Endodermal cell (in vitro differentiated cells): ENCODE data around the gene NOS1. TPM values are rescaled to one million over a fixed set of nuclear protein-coding genes. Genes with fewer than 3 reads are reported as not detected.
"Not testable (repeated sequence)": the region's sequence is repeated elsewhere in the genome, so short reads cannot be mapped to it uniquely, and the experiment has no call there.

ENCODE experiments used
- DNase-seq: peaks from one replicate; pipeline ENCODE4 v3.0.0-alpha.2; 2017
- H3K27ac ChIP-seq: 2 replicates; pipeline ENCODE4 v1.5.1; 2013; ENCODE audit warnings: mild to moderate bottlenecking, low read depth, low read length, moderate library complexity
- H3K27me3 ChIP-seq: 2 replicates; pipeline ENCODE4 v1.6.1; 2013; ENCODE audit warnings: mild to moderate bottlenecking, low read length, moderate library complexity; ENCODE audit not compliant: insufficient read depth, control insufficient read depth, poor library complexity, severe bottlenecking
- H3K36me3 ChIP-seq: 2 replicates; pipeline ENCODE4 v1.7.0; 2013; ENCODE audit warnings: mild to moderate bottlenecking, low read length, moderate library complexity; ENCODE audit not compliant: control insufficient read depth, insufficient read depth
- H3K4me1 ChIP-seq: one replicate; pipeline ENCODE4 v1.7.0; 2013; ENCODE audit warnings: low read length; ENCODE audit not compliant: control insufficient read depth, insufficient read depth
- H3K4me3 ChIP-seq: 2 replicates; pipeline ENCODE4 v1.5.1; 2013; ENCODE audit warnings: mild to moderate bottlenecking, low read length, moderate library complexity
- H3K9ac ChIP-seq: 2 replicates; pipeline ENCODE4 v1.6.1; 2013; ENCODE audit warnings: mild to moderate bottlenecking, low read length, moderate library complexity; ENCODE audit not compliant: poor library complexity, severe bottlenecking; ENCODE audit errors: extremely low read depth
- H3K9me3 ChIP-seq: 2 replicates; pipeline ENCODE4 v1.6.1; 2013; ENCODE audit warnings: mild to moderate bottlenecking, low read length, moderate library complexity; ENCODE audit not compliant: control insufficient read depth
- H3K27ac Mint-ChIP-seq: 2 replicates; pipeline ENCODE4 v1.8.0; 2020; ENCODE audit warnings: mixed read lengths
- H3K27me3 Mint-ChIP-seq: 2 replicates; pipeline ENCODE4 v1.8.0; 2021; ENCODE audit warnings: mild to moderate bottlenecking, mixed read lengths; ENCODE audit not compliant: insufficient read depth
- H3K36me3 Mint-ChIP-seq: 2 replicates; pipeline ENCODE4 v1.8.0; 2020; ENCODE audit warnings: low read depth, mixed read lengths
- H3K4me1 Mint-ChIP-seq: 2 replicates; pipeline ENCODE4 v1.8.0; 2020; ENCODE audit warnings: mixed read lengths
- H3K4me3 Mint-ChIP-seq: 2 replicates; pipeline ENCODE4 v1.8.0; 2020; ENCODE audit warnings: mild to moderate bottlenecking, moderate library complexity, mixed read lengths
- H3K9me3 Mint-ChIP-seq: 2 replicates; pipeline ENCODE4 v1.8.0; 2020; ENCODE audit warnings: mild to moderate bottlenecking, mixed read lengths
- CTCF ChIP-seq: fragments of 200-600 bp; sonication (generic); conservative IDR thresholded peaks from 2 replicates; pipeline ENCODE4 v1.5.0; 2021; ENCODE audit warnings: antibody characterized with exemption, mild to moderate bottlenecking
- WGBS, 2 experiments: methylation state at CpG; one replicate each; pipeline versions ENCODE4 v1.1.5 to v1.1.7; 2013; ENCODE audit warnings: missing lambda C conversion rate in 2 of 2, mixed read lengths in 1 of 2; ENCODE audit not compliant: insufficient coverage in 1 of 2, insufficient read length in 1 of 2; 5-methylcytosine and 5-hydroxymethylcytosine counted together
- total RNA-seq, 2 donors: library from RNA; stranded (reverse); fragmentation: NEBNext Ultra II Directional in 1 of 2; extraction: Animal tissue kit (Norgen Biotek cat#: 25700) in 1 of 2; gene quantifications; 2 replicates in 1 of 2; 3 replicates in 1 of 2; pipeline ENCODE4 v1.2.1, GENCODE V29; 2021

NOS1 gene
- total RNA-seq, 2 donors from 2014 or later, result 0.33 to 0.88 TPM

GRCh38 chr12:117225179-117225578 lies 136.2 kb downstream of the NOS1 start:
- WGBS, 2 experiments, result 79 to 97% methylated on average over 3 to 6 of the region's 6 CpGs
- H3K27me3 Mint-ChIP-seq, result no peaks in the 10 kb centered on the region

DNA sequence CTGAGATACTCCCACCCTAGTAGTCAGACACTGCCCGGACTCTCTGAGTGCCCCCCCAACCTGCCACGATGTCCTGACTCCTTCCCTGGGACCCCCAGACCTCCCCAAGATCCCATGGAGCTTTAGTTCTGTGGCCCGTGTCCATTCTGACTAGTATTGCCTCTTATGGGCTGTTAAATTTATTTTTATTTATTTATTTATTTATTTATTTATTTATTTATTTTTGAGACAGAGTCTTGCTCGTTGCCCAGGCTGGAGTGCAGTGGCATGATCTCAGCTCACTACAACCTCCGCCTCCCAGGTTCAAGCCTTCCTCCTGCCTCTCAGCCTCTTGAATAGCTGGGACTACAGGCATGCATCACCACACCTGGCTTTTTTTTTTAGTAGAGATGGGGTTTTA lies 140.5 kb downstream of the NOS1 start:
- H3K27me3 ChIP-seq, H3K27ac ChIP-seq, H3K4me1 ChIP-seq, H3K9me3 ChIP-seq, H3K9ac ChIP-seq, H3K4me1 Mint-ChIP-seq, H3K36me3 ChIP-seq, H3K4me3 ChIP-seq, H3K27ac Mint-ChIP-seq, H3K36me3 Mint-ChIP-seq, H3K27me3 Mint-ChIP-seq, DNase-seq, H3K9me3 Mint-ChIP-seq, H3K4me3 Mint-ChIP-seq: not testable (repeated sequence)
- 90 to 100% methylated on average over 1 to 4 of the region's 5 CpGs for WGBS, 2 experiments

More at GRCh38 chr12:117225179-117225578, 136.2 kb downstream of the NOS1 start:
- Histone ChIP-seq H3K9me3 (no peaks in the 10 kb centered on the region), H3K36me3 (no peaks in the 10 kb centered on the region), H3K27me3 (no peaks in the 10 kb centered on the region), H3K27ac (no peak overlapping the region), H3K4me3 (no peak overlapping the region), H3K4me1 (no peaks in the 10 kb centered on the region), H3K9ac (no peak overlapping the region)
- H3K27ac Mint-ChIP-seq, result no peak overlapping the region
- H3K36me3 Mint-ChIP-seq, result no peaks in the 10 kb centered on the region
- H3K9me3 Mint-ChIP-seq, result no peaks in the 10 kb centered on the region
- no peak for TF ChIP-seq CTCF
- H3K4me1 Mint-ChIP-seq, result no peaks in the 10 kb centered on the region
- H3K4me3 Mint-ChIP-seq, result no peak overlapping the region
- no peak for DNase-seq

DNA sequence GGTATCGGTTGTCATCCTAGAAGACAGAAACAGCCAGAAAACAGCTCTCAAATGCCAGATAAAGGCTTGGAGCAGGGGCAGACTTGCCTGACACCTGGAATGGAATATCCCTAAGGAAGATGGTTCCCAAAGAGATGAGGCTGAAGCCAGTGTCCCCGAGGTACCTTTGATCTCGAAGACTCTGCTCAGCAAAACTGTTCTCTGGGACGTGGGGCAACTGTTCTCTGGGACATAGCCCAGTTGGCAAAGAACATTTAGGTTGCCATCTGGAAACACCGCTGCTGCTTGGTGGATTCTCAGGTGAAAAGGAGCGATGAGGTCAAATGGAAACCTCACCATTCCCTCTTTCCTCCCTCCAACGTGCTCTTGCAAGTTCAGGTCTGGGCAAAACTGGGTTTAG lies 143.3 kb downstream of the NOS1 start:
- Histone ChIP-seq H3K36me3 (no peaks in the 10 kb centered on the region), H3K27ac (no peak overlapping the region), H3K27me3 (no peaks in the 10 kb centered on the region), H3K4me3 (no peak overlapping the region), H3K9ac (no peak overlapping the region), H3K4me1 (no peaks in the 10 kb centered on the region), H3K9me3 (no peaks in the 10 kb centered on the region)
- H3K27me3 Mint-ChIP-seq, result peaks cover 5% of the 10 kb centered on the region
- H3K4me1 Mint-ChIP-seq, result no peaks in the 10 kb centered on the region
- no peak overlapping the region for H3K4me3 Mint-ChIP-seq
- no peaks in the 10 kb centered on the region for H3K36me3 Mint-ChIP-seq
- no peak overlapping the region for H3K27ac Mint-ChIP-seq
- 85 to 88% methylated on average over 4 to 7 of the region's 7 CpGs for WGBS, 2 experiments
- no peaks in the 10 kb centered on the region for H3K9me3 Mint-ChIP-seq
- DNase-seq, result no peak
- TF ChIP-seq CTCF, result no peak

DNA sequence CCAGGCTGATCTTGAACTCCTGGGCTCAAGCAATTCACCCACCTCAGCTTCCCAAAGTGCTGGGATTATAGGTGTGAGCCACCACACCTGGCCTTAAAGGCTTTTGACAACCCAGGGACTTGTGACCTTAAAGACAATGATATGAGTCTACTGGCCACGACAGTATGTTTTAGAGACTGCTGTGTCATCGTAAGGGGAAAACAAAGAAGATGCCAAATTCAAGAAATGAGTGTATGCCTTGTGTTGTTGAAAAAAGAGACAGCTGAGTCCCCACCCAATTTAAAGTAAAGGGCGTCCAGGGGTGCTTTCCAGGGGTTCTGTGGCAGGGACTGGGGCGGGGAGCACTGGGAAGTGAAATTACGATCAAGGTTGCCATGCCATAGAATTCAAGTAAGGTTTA lies 144.7 kb downstream of the NOS1 start:
- Mint-ChIP-seq H3K4me3 (no peak overlapping the region), H3K27me3 (peaks cover 5% of the 10 kb centered on the region), H3K4me1 (no peaks in the 10 kb centered on the region), H3K9me3 (no peaks in the 10 kb centered on the region), H3K27ac (no peak overlapping the region), H3K36me3 (no peaks in the 10 kb centered on the region)
- TF ChIP-seq CTCF, result no peak
- Histone ChIP-seq H3K4me3 (no peak overlapping the region), H3K27ac (no peak overlapping the region), H3K4me1 (no peaks in the 10 kb centered on the region), H3K9ac (no peak overlapping the region), H3K9me3 (no peaks in the 10 kb centered on the region), H3K36me3 (no peaks in the 10 kb centered on the region), H3K27me3 (no peaks in the 10 kb centered on the region)
- WGBS, 2 experiments, result 93% methylated on average over 5 of the region's 5 CpGs
- DNase-seq, result no peak
